VCaP (cell line): ENCODE results near the gene KDF1.

ENCODE experiments used
- H3K27ac ChIP-seq: fragments of 450-650 bp; 2 replicates; pipeline ENCODE4 v1.5.1; 2017
- TF ChIP-seq, protein P1 (sequence below): fragments of 450-650 bp; conservative IDR thresholded peaks from 2 replicates; pipeline ENCODE4 v1.5.1; 2017; ENCODE audit warnings: mild to moderate bottlenecking, moderate library complexity

KDF1 gene

DNA sequence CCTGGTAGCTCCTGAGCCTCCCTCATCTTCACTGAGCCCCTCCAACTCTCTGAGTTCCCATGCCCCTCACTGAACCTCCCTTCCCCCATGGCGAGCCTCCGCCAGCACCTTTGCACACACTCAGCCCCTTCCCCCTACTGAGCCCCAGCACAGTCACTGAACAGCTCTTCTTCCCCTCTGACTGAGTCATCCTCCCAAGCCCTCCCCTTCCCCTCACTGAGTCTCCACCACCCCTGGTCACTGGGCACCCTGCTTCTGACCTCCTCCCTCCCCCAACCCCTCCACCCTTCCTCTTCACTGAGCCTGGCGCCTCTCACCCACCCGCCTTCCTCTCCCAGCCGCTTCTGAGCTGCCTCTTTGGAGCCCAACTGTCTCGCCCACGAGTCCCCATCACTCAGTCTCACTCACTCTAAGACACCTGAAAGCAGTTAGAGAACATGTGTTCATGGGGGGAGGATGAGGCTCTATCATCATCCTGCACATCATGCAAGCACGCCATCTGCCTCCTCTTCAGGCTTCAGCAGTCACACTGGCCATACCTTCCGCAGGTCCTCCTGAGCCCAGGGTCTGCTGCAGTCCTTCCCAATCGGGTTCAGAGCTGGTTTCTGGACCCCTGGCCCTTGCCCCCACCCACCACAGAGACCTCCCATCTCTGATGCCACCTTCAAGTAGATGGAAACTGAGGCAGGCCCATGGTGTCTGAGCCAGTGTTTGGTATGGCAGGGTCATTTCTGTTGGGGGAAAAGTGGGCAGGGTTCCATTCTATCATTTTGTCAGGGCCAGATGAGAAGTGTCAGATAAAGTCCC is 31.2 kb upstream of the KDF1 start:
- peak overlapping the region; percentile 73 for H3K27ac ChIP-seq
- TF ChIP-seq, protein P1, sequence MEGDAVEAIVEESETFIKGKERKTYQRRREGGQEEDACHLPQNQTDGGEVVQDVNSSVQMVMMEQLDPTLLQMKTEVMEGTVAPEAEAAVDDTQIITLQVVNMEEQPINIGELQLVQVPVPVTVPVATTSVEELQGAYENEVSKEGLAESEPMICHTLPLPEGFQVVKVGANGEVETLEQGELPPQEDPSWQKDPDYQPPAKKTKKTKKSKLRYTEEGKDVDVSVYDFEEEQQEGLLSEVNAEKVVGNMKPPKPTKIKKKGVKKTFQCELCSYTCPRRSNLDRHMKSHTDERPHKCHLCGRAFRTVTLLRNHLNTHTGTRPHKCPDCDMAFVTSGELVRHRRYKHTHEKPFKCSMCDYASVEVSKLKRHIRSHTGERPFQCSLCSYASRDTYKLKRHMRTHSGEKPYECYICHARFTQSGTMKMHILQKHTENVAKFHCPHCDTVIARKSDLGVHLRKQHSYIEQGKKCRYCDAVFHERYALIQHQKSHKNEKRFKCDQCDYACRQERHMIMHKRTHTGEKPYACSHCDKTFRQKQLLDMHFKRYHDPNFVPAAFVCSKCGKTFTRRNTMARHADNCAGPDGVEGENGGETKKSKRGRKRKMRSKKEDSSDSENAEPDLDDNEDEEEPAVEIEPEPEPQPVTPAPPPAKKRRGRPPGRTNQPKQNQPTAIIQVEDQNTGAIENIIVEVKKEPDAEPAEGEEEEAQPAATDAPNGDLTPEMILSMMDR = no peak

DNA sequence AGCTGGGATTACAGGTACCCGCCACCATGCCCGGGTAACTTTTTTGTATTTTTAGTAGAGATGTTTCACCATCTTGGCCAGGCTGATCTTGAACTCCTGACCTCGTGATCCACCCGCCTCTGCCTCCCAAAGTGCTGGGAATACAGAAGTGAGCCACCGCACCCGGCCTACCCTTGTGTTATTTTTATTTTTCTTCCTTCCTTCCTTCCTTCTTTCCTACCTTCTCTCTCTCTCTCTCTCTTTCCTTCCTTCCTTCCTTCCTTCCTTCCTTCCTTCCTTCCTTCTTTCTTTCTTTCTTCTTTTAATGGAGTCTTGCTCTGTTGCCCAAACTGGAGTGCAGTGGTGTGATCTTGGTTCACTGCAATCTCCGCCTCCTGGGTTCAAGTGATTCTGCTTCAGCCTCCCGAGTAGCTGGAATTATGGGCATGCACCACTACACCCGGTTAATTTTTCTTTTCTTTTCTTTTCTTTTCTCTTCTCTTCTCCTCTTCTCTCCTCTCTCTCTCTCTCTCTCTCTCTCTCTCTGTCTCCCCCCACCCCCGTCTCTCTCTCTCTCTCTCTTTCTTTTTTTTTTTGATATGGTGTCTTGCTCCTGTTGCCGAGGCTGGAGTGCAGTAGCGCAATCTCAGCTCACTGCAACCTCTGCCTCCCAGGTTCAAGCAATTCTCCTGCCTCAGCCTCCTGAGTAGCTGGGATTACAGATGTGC is 29.3 kb upstream of the KDF1 start:
- H3K27ac ChIP-seq = peak overlapping the region; percentile 73

DNA sequence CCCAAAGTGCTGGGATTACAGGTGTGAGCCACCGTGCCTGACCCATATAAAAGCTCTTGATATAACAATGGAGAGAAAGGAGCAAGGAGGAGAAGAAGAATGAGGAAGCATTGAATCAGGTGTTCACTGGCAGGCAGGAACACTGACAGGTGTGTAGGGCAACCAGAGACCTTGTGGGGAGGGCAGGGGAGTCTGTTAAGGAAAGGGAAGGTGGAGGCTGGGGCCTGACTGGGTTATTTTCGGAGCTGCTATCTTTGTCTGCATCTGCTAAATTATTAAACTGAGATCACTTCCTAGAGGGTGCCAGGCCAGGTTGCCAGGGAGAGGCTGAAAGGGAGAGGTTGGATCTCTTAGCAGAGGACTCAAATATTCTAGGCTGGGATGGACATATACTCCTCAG is 26.4 kb upstream of the KDF1 start:
- H3K27ac ChIP-seq = peak overlapping the region; percentile 9; the same call in 1 of the 2 replicates
- TF ChIP-seq, protein P1 = no peak

DNA sequence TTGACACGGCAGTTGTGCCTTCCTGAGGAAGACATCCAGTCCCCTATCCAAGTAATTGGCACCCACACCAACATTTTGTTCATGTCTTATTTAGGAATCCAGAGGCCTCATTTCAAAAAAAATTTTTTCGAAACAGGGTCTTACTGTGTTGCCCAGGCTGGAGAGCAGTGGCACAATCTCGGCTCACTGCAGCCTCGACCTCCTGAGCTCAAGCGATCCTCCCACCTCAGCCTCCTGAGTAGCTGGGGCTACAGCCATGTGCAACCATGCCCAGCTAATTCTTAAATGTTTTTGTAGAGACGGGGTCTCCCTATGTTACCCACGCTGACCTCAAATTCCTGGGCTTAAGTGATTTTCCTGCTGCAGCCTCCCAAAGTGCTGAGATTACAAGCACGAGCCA is 24.0 kb upstream of the KDF1 start:
- TF ChIP-seq, protein P1 = no peak
- H3K27ac ChIP-seq = no peak overlapping the region

DNA sequence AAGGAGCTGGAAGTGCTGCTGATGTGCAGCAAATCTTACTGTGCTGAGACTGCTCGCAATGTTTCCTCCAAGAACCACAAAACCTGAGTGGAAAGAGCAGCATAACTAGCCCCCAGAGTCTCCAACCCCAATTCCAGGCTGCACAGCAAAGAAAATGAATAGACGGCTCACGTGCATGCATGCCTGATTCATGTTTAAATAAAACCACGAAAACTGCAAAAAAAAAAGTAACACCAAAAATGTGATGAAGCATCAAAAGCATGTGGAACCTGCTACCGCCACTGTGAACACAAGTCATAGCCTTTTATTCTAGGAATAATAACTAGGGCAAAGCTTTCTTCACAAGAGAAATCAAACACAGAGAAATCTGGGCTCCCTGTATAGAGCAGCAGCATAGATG is 23.6 kb upstream of the KDF1 start:
- no peak overlapping the region for H3K27ac ChIP-seq
- TF ChIP-seq, protein P1 = no peak

DNA sequence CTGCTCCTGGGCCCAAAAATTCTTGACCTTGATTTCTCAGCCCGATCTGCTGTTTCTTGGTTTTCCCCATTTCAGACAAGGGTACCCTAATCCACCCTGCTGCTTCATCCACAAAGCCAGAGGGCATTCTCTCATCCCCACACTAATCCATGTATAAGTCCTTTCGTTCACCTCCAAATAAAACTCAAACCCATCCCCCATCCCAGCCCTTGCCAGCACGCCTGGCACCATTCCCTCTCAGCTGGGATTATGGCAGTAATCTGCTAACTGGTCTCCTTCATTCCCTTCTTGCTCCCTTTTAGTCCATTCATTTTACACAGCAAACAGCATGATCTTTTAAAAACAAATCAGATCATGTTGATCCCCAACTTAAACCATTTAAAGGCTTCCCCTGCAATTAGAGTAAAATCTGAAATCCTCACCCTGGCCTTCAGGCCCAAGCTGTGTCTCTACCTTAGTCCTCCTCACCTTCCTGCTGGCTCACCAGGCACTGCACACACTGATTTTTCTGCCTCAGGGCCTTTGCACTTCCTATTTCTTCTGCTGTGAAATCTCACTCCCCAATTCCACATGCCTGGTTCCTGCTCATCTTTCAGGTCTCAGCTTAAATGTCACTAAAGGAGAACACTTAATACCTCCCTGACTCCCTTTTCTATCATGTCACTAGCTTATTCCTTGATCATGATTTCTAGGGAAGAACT is 21.0 kb upstream of the KDF1 start:
- TF ChIP-seq, protein P1 = no peak

DNA sequence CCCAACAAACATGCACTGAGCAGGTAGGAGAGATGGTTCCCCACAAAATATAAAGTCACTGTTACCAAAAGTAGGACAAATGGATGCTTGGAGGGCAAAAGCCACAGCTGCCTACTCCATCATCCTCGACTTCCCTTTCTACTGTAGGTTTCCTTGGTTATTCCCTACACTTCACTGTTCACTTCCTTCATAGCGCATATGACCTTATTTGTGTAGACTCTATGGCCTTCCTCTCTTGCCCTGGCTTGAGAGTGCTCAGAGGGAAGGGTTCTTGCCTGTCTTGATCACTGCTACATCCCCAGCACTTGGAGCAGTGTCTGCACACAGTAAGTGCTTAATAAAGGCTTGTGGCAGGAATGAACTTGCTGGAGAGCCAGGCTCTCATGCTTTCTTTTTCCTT is 18.6 kb upstream of the KDF1 start:
- TF ChIP-seq, protein P1 = no peak

More for the DNA sequence above, 21.0 kb upstream of the KDF1 start:
- H3K27ac ChIP-seq = no peak overlapping the region

More for the DNA sequence above, 18.6 kb upstream of the KDF1 start:
- H3K27ac ChIP-seq = no peak overlapping the region
